ENCODE data around the gene HDAC4. TPM values are rescaled to one million over a fixed set of nuclear protein-coding genes. Genes with fewer than 3 reads are reported as not detected.

HDAC4 gene
- total RNA-seq, 2 donors from 2014 or later, result 9.3 to 139 TPM

GRCh38 chr2:239065962-239066361, 334.9 kb downstream of the HDAC4 start:
- intact Hi-C loops (cut with DNase I), result no loop called here
- no peak overlapping the region for H3K27ac ChIP-seq

DNA sequence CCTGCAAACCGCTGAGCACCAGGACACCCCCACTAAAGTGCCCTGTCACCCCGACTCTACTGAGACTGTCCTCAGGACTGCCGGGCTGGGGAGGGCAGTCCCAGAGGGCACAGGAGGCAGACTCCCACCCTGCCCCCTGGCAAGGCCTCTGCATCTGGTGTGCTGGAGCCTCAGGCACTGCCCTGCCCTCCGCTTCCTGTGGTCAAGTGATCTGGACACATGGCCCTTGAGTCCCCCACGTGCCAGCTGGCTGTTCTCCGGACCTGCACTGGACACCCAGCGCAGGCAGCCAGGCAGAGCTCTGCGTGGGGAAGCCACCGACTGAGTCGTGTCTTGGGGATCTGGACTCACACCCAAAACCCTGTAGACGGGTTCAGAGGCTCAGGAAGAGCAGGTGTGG, 335.3 kb downstream of the HDAC4 start:
- peaks cover 0 to 8% of the 10 kb centered on the region in 2 donors for H3K36me3 ChIP-seq (replicated peaks in 1 of 2; ENCODE audit: insufficient read depth in 1 of 2, low read depth in 2 of 2)
- 94% methylated on average over 3 to 11 of the region's 11 CpGs for WGBS, 2 donors
- no peak overlapping the region for H3K4me3 ChIP-seq
- intact Hi-C loops (cut with DNase I), result no loop called here
- DNase-seq (no peak), ATAC-seq (no peak)
- TF ChIP-seq, protein P1, sequence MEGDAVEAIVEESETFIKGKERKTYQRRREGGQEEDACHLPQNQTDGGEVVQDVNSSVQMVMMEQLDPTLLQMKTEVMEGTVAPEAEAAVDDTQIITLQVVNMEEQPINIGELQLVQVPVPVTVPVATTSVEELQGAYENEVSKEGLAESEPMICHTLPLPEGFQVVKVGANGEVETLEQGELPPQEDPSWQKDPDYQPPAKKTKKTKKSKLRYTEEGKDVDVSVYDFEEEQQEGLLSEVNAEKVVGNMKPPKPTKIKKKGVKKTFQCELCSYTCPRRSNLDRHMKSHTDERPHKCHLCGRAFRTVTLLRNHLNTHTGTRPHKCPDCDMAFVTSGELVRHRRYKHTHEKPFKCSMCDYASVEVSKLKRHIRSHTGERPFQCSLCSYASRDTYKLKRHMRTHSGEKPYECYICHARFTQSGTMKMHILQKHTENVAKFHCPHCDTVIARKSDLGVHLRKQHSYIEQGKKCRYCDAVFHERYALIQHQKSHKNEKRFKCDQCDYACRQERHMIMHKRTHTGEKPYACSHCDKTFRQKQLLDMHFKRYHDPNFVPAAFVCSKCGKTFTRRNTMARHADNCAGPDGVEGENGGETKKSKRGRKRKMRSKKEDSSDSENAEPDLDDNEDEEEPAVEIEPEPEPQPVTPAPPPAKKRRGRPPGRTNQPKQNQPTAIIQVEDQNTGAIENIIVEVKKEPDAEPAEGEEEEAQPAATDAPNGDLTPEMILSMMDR (IDR thresholded peaks at IDR 0.05), result no peak
- no peak for TF ChIP-seq POLR2A (IDR thresholded peaks at IDR 0.05)
- H3K9me3 ChIP-seq, result no peaks in the 10 kb centered on the region
- no peaks in the 10 kb centered on the region for H3K27me3 ChIP-seq
- H3K27ac ChIP-seq, result no peak overlapping the region
- H3K4me1 ChIP-seq, result no peaks in the 10 kb centered on the region

More at GRCh38 chr2:239065962-239066361, 334.9 kb downstream of the HDAC4 start:
- Histone ChIP-seq H3K9me3 (no peaks in the 10 kb centered on the region), H3K27me3 (no peaks in the 10 kb centered on the region), H3K4me1 (no peaks in the 10 kb centered on the region), H3K36me3 (replicated peaks in 1 of 2; ENCODE audit: insufficient read depth in 1 of 2, low read depth in 2 of 2) (peaks cover 0 to 8% of the 10 kb centered on the region in 2 donors), H3K4me3 (no peak overlapping the region)
- TF ChIP-seq POLR2A (IDR thresholded peaks at IDR 0.05), result no peak
- TF ChIP-seq, protein P1 (IDR thresholded peaks at IDR 0.05), result no peak
- ATAC-seq, result no peak
- no peak for DNase-seq
- 88 to 96% methylated on average over 9 to 11 of the region's 11 CpGs for WGBS, 2 donors

- intact Hi-C loops (cut with DNase I), result no loop called here
- DNase-seq (no peak), ATAC-seq (no peak)
- peaks cover 0 to 8% of the 10 kb centered on the region in 2 donors for H3K36me3 ChIP-seq (replicated peaks in 1 of 2; ENCODE audit: insufficient read depth in 1 of 2, low read depth in 2 of 2)
- H3K4me3 ChIP-seq, result no peak overlapping the region
- no peak for TF ChIP-seq POLR2A (IDR thresholded peaks at IDR 0.05)
- TF ChIP-seq, protein P1 (IDR thresholded peaks at IDR 0.05), result no peak
- no peak overlapping the region for H3K27ac ChIP-seq
- H3K9me3 ChIP-seq, result no peaks in the 10 kb centered on the region
- no peaks in the 10 kb centered on the region for H3K27me3 ChIP-seq
- WGBS, 2 donors, result 94 to 98% methylated on average over 13 to 21 of the region's 21 CpGs
- H3K4me1 ChIP-seq, result no peaks in the 10 kb centered on the region
Measured at GRCh38 chr2:239064891-239065290, 335.9 kb downstream of the HDAC4 start.

DNA sequence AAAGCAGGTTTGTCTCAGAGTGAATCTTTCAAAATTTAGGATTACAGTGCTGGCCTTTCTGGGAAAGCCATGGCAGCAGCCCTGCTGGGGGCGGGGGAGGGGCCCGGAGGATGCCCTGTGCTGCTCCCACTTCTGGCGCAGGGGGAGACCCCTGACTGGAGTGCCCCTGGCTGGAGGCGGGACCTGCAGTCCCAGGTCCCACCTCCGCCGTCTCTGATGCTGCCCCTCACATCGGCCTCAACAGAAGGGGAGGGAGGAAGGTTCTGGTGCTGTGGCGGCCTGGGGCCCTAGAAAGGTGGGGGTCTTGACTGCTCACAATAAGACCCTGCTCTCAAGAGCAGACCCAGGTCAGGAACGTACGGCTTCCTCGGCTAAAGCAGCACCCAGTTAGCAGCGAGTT, 336.6 kb downstream of the HDAC4 start:
- WGBS, 2 donors, result 77 to 90% methylated on average over 4 to 12 of the region's 12 CpGs
- no peak for DNase-seq

DNA sequence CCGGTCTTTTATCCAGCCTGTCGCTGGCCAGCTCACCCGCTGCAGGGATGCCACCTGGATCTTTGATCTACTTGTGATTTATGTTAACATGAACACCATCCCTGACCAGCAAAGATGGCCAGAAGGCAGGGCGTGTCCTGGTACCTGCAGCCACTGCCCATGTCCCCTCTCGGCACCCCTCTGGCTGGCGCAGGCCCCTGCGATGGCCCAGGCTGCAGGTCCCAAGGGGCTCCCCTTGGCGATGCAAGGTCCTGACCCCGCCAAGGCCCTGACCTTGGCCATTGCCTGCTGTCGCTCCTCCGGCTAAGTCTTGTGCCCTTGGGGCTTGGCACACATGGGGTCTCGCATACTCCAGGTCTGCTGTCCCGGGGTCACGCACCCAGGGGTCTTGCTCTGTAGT, 338.1 kb downstream of the HDAC4 start:
- H3K4me3 ChIP-seq, result no peak overlapping the region
- H3K9me3 ChIP-seq, result no peaks in the 10 kb centered on the region
- no peak for TF ChIP-seq POLR2A (IDR thresholded peaks at IDR 0.05)
- TF ChIP-seq, protein P1 (IDR thresholded peaks at IDR 0.05), result no peak
- no peaks in the 10 kb centered on the region for H3K27me3 ChIP-seq
- 93 to 98% methylated on average over 8 to 13 of the region's 14 CpGs for WGBS, 2 donors
- peaks cover 0 to 8% of the 10 kb centered on the region in 2 donors for H3K36me3 ChIP-seq (replicated peaks in 1 of 2; ENCODE audit: insufficient read depth in 1 of 2, low read depth in 2 of 2)
- no peak overlapping the region for H3K27ac ChIP-seq
- DNase-seq (no peak), ATAC-seq (no peak)
- intact Hi-C loops (cut with DNase I), result no loop called here
- H3K4me1 ChIP-seq, result no peaks in the 10 kb centered on the region

More for the DNA sequence above, 336.6 kb downstream of the HDAC4 start:
- Histone ChIP-seq H3K9me3 (no peaks in the 10 kb centered on the region), H3K36me3 (replicated peaks in 1 of 2; ENCODE audit: insufficient read depth in 1 of 2, low read depth in 2 of 2) (peaks cover 0 to 8% of the 10 kb centered on the region in 2 donors), H3K27me3 (no peaks in the 10 kb centered on the region), H3K4me3 (no peak overlapping the region), H3K27ac (no peak overlapping the region), H3K4me1 (no peaks in the 10 kb centered on the region)
- TF ChIP-seq, protein P1 (IDR thresholded peaks at IDR 0.05), result no peak
- TF ChIP-seq POLR2A (IDR thresholded peaks at IDR 0.05), result no peak
- ATAC-seq, result no peak
- intact Hi-C loops (cut with DNase I), result no loop called here
